Middle frontal gyrus (tissue), 1 donor: Measurements from ENCODE around the gene CD44.
"Not testable (repeated sequence)": the region's sequence is repeated elsewhere in the genome, so short reads cannot be mapped to it uniquely, and the experiment has no call there.

Experiments used
- DNase-seq: peaks from one replicate; pipeline ENCODE4 v3.0.0-alpha.2; 2015; ENCODE audit warnings: low spot score; ENCODE audit errors: extremely low spot score

Gene CD44

GRCh38 chr11:35211952-35212351 lies 73.0 kb downstream of the CD44 start:
- no peak for DNase-seq

- no peak for DNase-seq
Measured at GRCh38 chr11:35214226-35214770, 75.3 kb downstream of the CD44 start.

- DNase-seq: no peak
Measured at GRCh38 chr11:35214792-35215193, 75.8 kb downstream of the CD44 start.

- DNase-seq: no peak
Measured at GRCh38 chr11:35215945-35216344, 77.0 kb downstream of the CD44 start.

GRCh38 chr11:35216962-35217678 lies 78.1 kb downstream of the CD44 start:
- no peak for DNase-seq

GRCh38 chr11:35218956-35219355 lies 80.0 kb downstream of the CD44 start:
- no peak for DNase-seq

GRCh38 chr11:35223371-35223796 lies 84.4 kb downstream of the CD44 start:
- DNase-seq: no peak

- no peak for DNase-seq
Measured at GRCh38 chr11:35223991-35224390, 85.0 kb downstream of the CD44 start.

GRCh38 chr11:35225946-35226520 lies 87.1 kb downstream of the CD44 start:
- DNase-seq: no peak

- DNase-seq: not testable (repeated sequence)
Measured at GRCh38 chr11:35226756-35227155, 87.8 kb downstream of the CD44 start.

- DNase-seq: no peak
Measured at GRCh38 chr11:35227576-35228327, 88.8 kb downstream of the CD44 start.

GRCh38 chr11:35228328-35228725 lies 89.4 kb downstream of the CD44 start:
- no peak for DNase-seq

- DNase-seq: no peak
Measured at GRCh38 chr11:35230388-35230787, 91.4 kb downstream of the CD44 start.

GRCh38 chr11:35231076-35231860 lies 92.3 kb downstream of the CD44 start:
- no peak for DNase-seq

- DNase-seq: no peak
Measured at GRCh38 chr11:35232891-35233330, 93.9 kb downstream of the CD44 start.

- no peak for DNase-seq
Measured at GRCh38 chr11:35233518-35233917, 94.5 kb downstream of the CD44 start.

- no peak for DNase-seq
Measured at GRCh38 chr11:35234460-35235156, 95.6 kb downstream of the CD44 start.

GRCh38 chr11:35235157-35235468 lies 96.1 kb downstream of the CD44 start:
- DNase-seq: no peak

GRCh38 chr11:35235498-35235897 lies 96.5 kb downstream of the CD44 start:
- DNase-seq: no peak

- DNase-seq: no peak
Measured at GRCh38 chr11:35235936-35236666, 97.1 kb downstream of the CD44 start.
